Ascending aorta (tissue), 2 donors: ENCODE results near the gene CRISPLD2. TPM values are rescaled to one million over a fixed set of nuclear protein-coding genes. Genes with fewer than 3 reads are reported as not detected.

Experiments used
- DNase-seq, 2 donors: peaks; one replicate each; pipeline ENCODE4 v3.0.0-alpha.2; 2019; ENCODE audit warnings: low spot score in 2 of 2
- H3K27ac ChIP-seq, 2 donors: fragments of 200-600 bp; sonication (generic); one replicate each; pipeline ENCODE4 v1.5.1; 2016 to 2017; ENCODE audit warnings: mild to moderate bottlenecking in 1 of 2
- H3K27me3 ChIP-seq: fragments of 200-600 bp; sonication (generic); one replicate; pipeline ENCODE4 v1.5.1; 2017
- H3K36me3 ChIP-seq, 2 donors: fragments of 200-600 bp; sonication (generic); one replicate each; pipeline ENCODE4 v1.5.1; 2016
- H3K4me1 ChIP-seq, 2 donors: fragments of 200-600 bp; sonication (generic); one replicate each; pipeline ENCODE4 v1.5.1; 2016 to 2017; ENCODE audit warnings: mild to moderate bottlenecking in 1 of 2
- H3K4me3 ChIP-seq, 2 donors: fragments of 200-600 bp; sonication (generic); one replicate each; pipeline ENCODE4 v1.5.1; 2016 to 2017; ENCODE audit warnings: mild to moderate bottlenecking in 1 of 2
- H3K9me3 ChIP-seq, 2 donors: fragments of 200-600 bp; sonication (generic); one replicate each; pipeline ENCODE4 v1.5.1; 2016
- CTCF ChIP-seq, 3 experiments: fragments of 200-600 bp in 2 of 3; fragments of 450-650 bp in 1 of 3; sonication (generic) in 2 of 3; IDR thresholded peaks; one replicate each; pipeline ENCODE4 v1.5.1; 2016 to 2019; ENCODE audit warnings: antibody characterized with exemption in 3 of 3, mild to moderate bottlenecking in 1 of 3, moderate library complexity in 1 of 3
- intact Hi-C: fragments of 100-400 bp; cut with DNase I; formaldehyde crosslinking; loops from one replicate; pipeline ENCODE4 v1.15.1; 2023
- total RNA-seq: library from RNA; depleted of rRNA; stranded (reverse); fragments of >200 nt; gene quantifications from one replicate; pipeline ENCODE4 v1.1.0, GENCODE V29; 2016

The CRISPLD2 gene
- total RNA-seq, 1 donor from 2014 or later, result 204 TPM

GRCh38 chr16:84886497-84887090 is 66.8 kb downstream of the CRISPLD2 start:
- no peaks in the 10 kb centered on the region for H3K9me3 ChIP-seq
- no peak overlapping the region for H3K4me3 ChIP-seq
- intact Hi-C loops, result no loop called here

GRCh38 chr16:84887207-84887606 is 67.4 kb downstream of the CRISPLD2 start:
- no peak for TF ChIP-seq CTCF (IDR thresholded peaks at IDR 0.05)
- Histone ChIP-seq H3K27me3 (no peaks in the 10 kb centered on the region), H3K9me3 (no peaks in the 10 kb centered on the region), H3K4me1 (peaks cover 0 to 4% of the 10 kb centered on the region in 2 donors), H3K27ac (no peak overlapping the region), H3K36me3 (no peaks in the 10 kb centered on the region), H3K4me3 (no peak overlapping the region)
- DNase-seq, result no peak
- intact Hi-C loops, result no loop called here

More at GRCh38 chr16:84886497-84887090, 66.8 kb downstream of the CRISPLD2 start:
- H3K4me1 ChIP-seq, result peaks cover 0 to 4% of the 10 kb centered on the region in 2 donors
- no peaks in the 10 kb centered on the region for H3K27me3 ChIP-seq
- H3K36me3 ChIP-seq, result no peaks in the 10 kb centered on the region
- no peak for DNase-seq
- no peak overlapping the region for H3K27ac ChIP-seq
- no peak for TF ChIP-seq CTCF (IDR thresholded peaks at IDR 0.05)

GRCh38 chr16:84888450-84888849 is 68.7 kb downstream of the CRISPLD2 start:
- H3K27ac ChIP-seq, result no peak overlapping the region
- intact Hi-C loops, result no loop called here
- TF ChIP-seq CTCF (IDR thresholded peaks at IDR 0.05), result no peak
- H3K36me3 ChIP-seq, result no peaks in the 10 kb centered on the region
- no peaks in the 10 kb centered on the region for H3K27me3 ChIP-seq
- peaks cover 0 to 4% of the 10 kb centered on the region in 2 donors for H3K4me1 ChIP-seq
- DNase-seq, result no peak
- H3K4me3 ChIP-seq, result no peak overlapping the region
- H3K9me3 ChIP-seq, result no peaks in the 10 kb centered on the region

GRCh38 chr16:84889066-84889465 is 69.3 kb downstream of the CRISPLD2 start:
- Histone ChIP-seq H3K4me1 (peaks cover 0 to 4% of the 10 kb centered on the region in 2 donors), H3K27me3 (no peaks in the 10 kb centered on the region), H3K27ac (no peak overlapping the region), H3K36me3 (no peaks in the 10 kb centered on the region), H3K4me3 (no peak overlapping the region), H3K9me3 (peaks cover 0 to 3% of the 10 kb centered on the region in 2 donors)
- TF ChIP-seq CTCF (IDR thresholded peaks at IDR 0.05), result no peak
- no peak for DNase-seq
- intact Hi-C loops, result no loop called here

- no peaks in the 10 kb centered on the region for H3K27me3 ChIP-seq
- no peaks in the 10 kb centered on the region for H3K36me3 ChIP-seq
- intact Hi-C loops, result no loop called here
- no peak overlapping the region for H3K4me3 ChIP-seq
- no peak overlapping the region for H3K27ac ChIP-seq
- H3K9me3 ChIP-seq, result peaks cover 0 to 3% of the 10 kb centered on the region in 2 donors
- no peak for DNase-seq
- no peak for TF ChIP-seq CTCF (IDR thresholded peaks at IDR 0.05)
- H3K4me1 ChIP-seq, result no peaks in the 10 kb centered on the region
These were observed 70.6 kb downstream of the CRISPLD2 start for GRCh38 chr16:84890427-84890826.
